GM12864 (cell line): ENCODE data around the gene FMNL3.

Experiments used
- DNase-seq: peaks from one replicate; pipeline ENCODE4 v3.0.0-alpha.2; 2011; ENCODE audit warnings: low read depth
- H3K4me3 ChIP-seq: 2 replicates; pipeline ENCODE4 v1.5.1; 2011; ENCODE audit warnings: mild to moderate bottlenecking, low read depth, low read length, control low read depth
- CTCF ChIP-seq: IDR thresholded peaks from 2 replicates; pipeline ENCODE4 v1.5.1; 2011; ENCODE audit warnings: low read depth, mild to moderate bottlenecking, moderate library complexity, low read length, control low read depth, inconsistent platforms; ENCODE audit errors: missing control alignments

Gene FMNL3

GRCh38 chr12:49705479-49706134 lies 1.6 kb downstream of the FMNL3 start:
- TF ChIP-seq CTCF: no peak
- H3K4me3 ChIP-seq: peak overlapping the region; percentile 94
- peak; percentile 55 for DNase-seq

- TF ChIP-seq CTCF: no peak
- peak overlapping the region; percentile 26; the same call in 1 of the 2 replicates for H3K4me3 ChIP-seq
These were observed 3.5 kb downstream of the FMNL3 start for GRCh38 chr12:49703647-49704137.

GRCh38 chr12:49702676-49703215 lies 4.5 kb downstream of the FMNL3 start:
- no peak for TF ChIP-seq CTCF
- no peak for DNase-seq
- H3K4me3 ChIP-seq: peak overlapping the region; percentile 6; the same call in 1 of the 2 replicates

More at GRCh38 chr12:49703647-49704137, 3.5 kb downstream of the FMNL3 start:
- DNase-seq: no peak

- no peak for TF ChIP-seq CTCF
- no peak overlapping the region for H3K4me3 ChIP-seq
- DNase-seq: no peak
These were observed 5.2 kb downstream of the FMNL3 start for GRCh38 chr12:49702009-49702408.

GRCh38 chr12:49698619-49699545 lies 8.3 kb downstream of the FMNL3 start:
- DNase-seq: peak; percentile 83
- peak overlapping the region; percentile 45 for H3K4me3 ChIP-seq
- TF ChIP-seq CTCF: no peak

GRCh38 chr12:49697808-49698207 lies 9.4 kb downstream of the FMNL3 start:
- no peak for DNase-seq
- no peak overlapping the region for H3K4me3 ChIP-seq
- no peak for TF ChIP-seq CTCF
